Inflammatory macrophage treated with lipopolysaccharide for 4 hours (primary cell): ENCODE data around the gene EIF5AL1.
"Not testable (repeated sequence)": the region's sequence is repeated elsewhere in the genome, so short reads cannot be mapped to it uniquely, and the experiment has no call there.

Source experiments
- DNase-seq: peaks from one replicate; pipeline ENCODE4 v3.0.0-alpha.2; 2020

Gene EIF5AL1

DNA sequence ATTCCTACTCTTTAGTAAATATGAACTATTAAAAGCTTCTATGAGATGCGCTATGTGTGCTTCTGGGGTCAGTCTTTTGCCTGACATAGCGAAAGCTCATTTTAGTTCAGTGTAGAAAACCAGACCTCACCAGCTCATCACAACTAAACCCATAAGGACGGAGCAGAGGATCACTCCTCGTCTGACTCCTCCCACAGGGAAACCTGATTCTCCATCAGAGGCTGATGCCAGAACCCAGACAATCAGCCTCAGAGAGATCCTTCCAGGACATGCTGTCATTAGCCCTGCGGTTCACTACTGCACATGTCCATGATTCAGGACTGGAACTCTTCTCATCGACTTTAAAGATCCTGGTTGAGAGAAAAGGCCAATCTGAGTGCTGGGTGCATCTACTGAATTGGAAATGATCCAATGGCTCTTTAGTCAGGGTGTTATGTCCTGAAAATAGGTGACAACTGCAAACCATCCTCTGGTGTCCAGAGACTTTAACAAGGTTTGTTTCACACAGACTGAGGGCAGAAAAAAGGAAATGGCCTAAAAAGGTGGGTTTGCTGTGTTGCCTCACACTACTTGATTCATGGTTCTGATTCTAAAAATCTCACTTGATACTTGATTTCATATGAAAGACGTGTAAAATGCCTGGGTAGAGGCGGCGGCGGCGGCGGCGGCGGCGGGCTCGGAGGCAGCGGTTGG lies at the start of gene EIF5AL1:
Gene EIF5AL1, plus strand, starts transcription at position 643 of the 693 bp plus-strand sequence. CDS start 117 bp downstream, outside the sequence.
- DNase-seq: not testable (repeated sequence)

DNA sequence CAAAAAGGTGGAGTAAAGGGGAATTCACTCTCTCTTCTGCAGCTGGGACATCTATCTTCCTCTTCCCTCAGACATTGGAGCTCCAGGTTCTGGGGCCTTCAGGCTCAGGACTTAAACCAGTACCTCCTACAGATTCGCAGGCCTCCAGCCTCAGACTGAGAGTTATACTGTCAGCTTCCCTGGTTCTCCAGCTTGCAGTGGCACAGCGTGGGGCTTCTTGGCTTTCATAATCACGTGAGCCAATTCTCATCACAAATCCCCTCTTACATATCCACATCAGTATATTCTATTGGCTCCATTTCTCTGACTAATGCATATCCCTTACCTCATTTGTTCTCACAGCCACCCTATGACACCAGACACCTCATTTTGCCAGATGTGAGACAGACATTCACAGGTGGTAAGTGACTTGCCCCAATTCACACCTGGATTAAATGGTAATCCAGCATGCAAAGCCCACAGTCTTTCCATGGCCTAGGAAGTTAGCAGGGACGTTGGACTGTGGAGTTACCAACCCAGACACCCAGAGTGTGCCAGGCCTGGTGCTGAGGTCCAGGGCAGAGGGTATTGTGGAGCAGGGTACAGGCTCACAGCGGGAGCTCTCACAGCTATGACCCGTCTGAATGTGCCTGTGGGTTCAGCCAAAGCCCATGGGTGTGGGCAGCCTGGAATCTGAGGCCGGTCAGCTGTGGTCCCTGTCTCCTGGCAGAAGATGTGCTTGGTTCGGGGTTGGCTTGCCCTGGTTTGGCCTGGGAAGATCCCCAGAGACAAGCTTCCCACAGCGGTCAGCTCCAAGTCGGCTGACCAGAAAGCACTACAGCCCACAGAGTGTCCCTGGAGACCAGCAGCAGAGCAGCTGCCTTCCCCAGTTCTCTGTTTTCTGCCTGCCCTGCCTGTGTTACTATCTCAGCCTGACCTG lies 48.5 kb upstream of the EIF5AL1 start:
- no peak for DNase-seq

DNA sequence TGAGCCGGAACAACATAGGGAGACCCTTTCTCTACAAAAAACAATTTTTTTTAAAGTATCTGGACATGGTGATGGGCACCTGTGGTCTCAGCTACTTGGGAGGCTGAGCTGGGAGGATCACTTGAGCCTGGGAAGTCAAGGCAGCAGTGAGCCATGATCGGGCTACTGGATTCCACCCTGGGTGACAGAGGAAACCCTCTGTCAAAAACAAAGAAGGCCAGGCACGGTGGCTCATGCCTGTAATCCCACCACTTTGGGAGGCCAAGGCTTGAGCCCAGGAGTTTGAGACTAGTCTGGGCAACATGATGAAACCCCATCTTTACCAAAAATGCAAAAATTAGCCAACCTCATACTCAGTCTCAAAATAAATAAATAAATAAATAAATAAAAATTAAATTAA lies 47.0 kb upstream of the EIF5AL1 start:
- no peak for DNase-seq

DNA sequence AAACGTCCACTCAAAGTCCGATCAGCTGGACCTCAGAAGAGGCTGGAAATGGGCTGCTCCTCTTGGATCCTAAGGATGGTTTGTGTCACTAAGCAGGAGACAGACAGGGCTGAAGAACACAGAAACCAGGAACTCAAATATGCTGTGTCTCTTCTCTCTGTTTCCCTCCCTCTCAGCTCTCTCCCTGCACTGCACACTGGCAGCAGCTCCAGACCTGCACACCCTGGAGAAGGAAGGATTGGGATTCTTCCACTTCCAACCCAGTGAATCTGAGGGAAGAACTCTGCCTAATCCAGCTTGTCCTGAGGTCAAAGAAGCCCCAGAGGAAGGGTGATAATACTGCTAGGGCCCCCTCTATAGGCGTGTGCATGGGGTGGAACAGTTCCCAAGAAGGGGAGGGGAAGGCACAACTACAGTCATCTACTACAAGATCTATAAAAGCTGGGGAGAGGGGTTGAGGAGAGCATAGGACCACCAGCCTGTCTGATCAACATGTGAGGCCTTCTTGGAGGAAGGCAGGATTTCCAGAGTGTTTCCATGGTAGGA lies 44.2 kb upstream of the EIF5AL1 start:
- no peak for DNase-seq

DNA sequence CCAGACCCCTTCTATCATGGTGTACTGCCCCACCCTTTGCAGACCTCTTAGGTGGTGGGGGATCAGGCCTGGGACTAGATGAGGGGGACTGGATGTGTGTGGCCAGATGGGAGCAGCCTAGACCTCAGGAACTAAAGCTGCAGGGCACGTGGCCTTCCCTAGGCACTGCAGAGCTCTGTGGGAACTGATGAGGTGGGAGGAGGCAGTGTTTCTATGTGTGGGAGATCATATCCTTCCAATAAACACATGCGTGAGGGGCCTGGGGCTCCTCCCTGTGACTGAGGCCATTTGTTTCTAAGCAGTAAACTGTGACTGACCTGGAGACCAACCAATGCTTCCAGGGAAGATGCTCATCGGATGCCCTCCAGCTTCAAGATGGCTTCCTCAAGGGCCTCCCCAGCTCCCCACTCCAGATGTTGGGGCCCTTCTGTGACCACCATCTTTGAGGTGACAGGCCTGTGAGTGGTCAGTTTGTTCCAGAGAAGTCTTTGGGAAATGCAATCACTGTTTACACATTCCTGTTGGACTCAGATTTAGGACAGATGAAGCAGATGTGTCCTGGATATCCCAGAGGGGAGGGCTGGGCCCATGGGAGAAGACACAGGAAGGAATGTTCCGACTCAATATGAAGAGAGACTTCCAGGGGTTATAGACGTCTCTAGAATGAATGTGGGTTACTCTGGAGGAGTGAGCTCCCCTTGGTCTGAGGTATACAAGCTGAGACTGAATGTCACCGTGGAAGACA lies 43.3 kb upstream of the EIF5AL1 start:
- no peak for DNase-seq

DNA sequence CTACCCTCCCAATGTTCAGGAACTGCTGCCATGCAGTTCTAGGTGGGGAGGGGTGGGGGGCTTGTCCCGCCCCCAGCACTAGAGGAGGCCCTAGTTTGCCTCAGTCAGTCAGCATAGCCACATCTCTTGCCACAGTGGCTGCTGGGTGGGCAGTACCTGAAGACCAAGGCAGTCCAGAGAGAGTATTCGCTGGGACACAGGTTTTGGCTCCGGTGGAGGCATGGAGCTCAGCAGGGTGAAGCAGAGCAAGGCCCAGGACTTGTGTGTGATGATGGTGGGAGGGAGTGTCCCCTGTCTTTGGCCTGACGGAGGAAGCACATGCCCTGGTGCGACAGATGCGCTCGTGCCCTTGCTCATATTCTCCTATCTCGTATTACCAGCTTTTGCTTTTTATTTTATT lies 42.2 kb upstream of the EIF5AL1 start:
- no peak for DNase-seq

DNA sequence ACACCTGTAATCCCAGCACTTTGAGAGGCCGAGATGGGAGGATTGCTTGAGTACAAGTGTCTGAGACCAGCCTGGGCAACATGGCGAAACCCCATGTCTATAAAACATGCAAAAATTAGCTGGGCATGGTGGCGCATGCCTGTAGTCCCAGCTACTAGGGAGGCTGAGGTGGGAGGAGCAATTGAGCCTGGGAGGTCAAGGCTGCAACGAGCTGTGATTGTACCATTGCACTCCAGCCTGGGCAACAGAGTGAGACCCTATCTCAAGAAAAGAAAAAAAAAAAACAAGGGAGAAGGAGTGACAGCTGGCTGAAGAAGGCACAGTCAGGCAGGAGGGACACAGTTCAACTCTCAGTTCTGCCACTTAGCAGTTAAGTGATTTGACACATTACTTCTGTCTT lies 40.6 kb upstream of the EIF5AL1 start:
- no peak for DNase-seq

DNA sequence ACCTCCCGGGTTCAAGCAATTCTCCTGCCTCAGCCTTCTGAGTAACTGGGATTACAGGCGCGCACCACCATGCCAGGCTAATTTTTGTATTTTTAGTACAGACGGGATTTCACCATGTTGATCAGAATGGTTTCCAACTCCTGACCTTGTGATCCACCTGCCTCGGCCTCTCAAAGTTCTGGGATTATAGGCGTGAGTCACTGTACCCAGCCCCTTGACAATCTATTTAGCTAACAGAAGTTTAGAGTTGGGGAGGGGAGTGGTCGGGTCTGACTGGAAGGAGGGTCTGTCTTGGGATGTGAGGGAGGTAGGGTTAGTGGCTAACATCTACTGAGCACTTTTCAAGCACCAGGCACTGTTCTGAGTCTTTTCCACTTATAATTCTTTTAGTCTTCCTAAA lies 39.9 kb upstream of the EIF5AL1 start:
- DNase-seq: no peak

DNA sequence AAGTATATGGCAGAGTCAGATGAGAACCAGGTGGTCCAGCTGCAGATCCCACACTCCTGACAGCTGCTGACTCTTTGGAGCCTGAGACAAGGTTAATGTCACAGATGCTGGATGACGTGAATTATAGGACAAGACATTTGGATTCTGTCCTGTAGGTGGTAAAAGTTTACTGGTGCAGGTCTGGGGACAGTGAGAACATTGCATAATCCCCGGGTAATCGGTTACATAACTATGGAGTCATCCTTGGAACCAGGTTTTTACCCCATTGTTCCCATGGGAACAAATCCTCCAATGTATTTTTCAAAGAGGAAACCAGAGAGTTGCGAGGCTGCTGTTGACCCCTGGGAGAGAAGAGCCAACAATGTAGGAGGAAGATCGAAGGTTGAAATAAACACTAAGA lies 39.4 kb upstream of the EIF5AL1 start:
- DNase-seq: no peak

DNA sequence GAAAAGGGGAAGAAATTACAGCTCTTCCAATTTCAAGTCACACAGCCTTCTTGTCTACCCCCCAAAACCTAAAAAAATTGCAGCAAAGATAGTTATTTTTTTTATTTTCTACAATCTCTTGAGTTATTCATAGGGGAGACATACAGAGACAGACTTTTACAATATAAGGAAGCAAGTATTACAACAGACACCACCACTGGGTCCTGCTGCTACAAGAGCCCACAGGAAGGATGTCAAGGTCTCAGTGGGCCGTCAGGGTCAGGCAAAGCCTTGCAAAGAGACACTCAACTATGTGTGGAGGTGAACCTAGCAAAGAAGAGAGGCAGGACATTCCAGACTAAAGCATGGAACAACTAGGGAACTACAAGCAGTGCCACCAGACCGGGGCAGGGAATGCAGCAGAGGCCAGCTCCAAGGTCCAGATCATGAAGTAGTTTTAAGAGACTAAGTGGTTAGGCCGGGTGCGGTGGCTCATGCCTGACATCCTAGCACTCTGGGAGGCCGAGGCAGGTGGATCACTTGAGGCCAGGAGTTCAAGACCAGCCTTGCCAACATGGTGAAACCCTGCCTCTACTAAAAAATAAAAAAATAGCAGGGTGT lies 38.7 kb upstream of the EIF5AL1 start:
- DNase-seq: peak; percentile 41

DNA sequence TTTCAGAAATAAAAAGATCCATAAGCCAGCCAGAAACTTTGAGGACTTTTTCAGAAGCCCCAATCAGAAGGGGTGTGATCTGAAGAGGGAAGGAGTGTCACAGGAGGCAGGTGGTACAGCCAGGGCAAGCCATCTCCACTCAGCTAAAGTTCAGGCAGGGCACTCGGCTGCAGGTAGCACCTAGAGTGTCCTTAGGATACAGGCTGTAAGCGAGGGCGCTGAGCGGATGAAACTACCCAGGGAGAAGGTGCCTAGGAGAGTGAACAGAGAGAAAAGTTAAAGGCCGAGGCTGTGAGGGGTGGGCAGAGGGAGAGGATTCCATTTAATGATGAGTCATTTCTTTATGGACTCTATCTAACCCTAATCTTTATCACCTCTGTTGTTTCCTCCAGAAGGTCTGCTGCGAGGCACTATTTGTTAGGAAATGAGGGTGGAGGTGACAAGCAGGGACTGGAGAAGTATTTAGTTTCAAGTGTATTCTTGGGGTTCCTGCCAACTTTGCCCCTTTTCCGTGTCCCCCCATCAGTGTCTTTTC lies 37.1 kb upstream of the EIF5AL1 start:
- DNase-seq: no peak

DNA sequence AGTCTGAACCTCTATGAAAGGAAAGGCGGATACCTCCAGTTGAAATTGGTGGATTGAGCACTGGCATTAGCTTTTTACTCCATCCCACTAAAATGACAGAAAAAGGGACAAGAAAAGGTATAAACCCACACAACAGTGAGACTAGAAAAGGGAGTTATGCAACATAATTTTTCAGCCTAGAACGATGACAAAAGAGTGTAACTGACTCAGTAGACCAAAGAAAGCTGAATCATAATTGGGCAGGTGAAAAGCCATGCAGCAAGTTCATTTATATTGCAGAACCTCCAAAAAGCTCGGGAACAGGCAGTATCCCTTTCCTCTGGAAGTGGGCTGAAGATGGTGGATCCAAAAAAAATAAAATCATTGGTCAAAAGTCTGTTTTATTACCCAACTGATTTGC lies 36.5 kb upstream of the EIF5AL1 start:
- DNase-seq: no peak

DNA sequence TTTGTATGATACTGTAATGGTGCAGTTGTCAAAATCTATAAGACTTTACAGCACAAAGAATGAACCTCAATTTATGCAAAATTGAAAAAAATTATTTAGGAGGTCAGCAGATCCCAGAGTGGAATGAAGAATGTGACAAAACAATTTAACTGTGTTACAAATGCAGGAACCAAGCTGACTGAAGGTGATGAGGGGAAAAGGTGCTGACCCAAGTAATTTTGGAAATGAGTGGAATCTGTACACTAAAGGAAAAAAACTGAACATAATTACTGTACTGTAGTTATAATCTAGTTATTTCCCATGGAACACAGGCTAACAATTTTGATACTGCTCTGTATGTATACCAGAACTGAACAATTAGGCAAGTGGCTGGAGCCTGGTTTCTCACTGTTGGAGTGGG lies 35.7 kb upstream of the EIF5AL1 start:
- DNase-seq: no peak

DNA sequence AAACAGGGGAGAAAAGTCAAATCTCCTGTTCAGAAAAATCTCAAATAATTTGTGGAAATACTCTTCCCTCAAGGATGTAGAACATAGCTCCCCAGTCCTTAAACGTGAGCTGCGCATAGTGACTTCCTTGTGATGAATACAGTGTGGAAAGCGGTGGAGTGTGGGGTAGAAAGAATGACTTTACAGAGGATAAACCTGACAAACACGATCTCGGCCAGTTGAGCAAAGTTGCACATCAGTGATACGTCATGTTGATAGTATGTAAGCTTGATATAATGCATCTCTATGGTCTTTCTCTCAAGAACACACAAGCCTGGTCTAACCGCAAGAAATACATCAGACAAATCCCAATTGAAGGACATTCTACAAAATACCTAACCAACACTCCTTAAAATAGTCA lies 34.9 kb upstream of the EIF5AL1 start:
- DNase-seq: no peak

DNA sequence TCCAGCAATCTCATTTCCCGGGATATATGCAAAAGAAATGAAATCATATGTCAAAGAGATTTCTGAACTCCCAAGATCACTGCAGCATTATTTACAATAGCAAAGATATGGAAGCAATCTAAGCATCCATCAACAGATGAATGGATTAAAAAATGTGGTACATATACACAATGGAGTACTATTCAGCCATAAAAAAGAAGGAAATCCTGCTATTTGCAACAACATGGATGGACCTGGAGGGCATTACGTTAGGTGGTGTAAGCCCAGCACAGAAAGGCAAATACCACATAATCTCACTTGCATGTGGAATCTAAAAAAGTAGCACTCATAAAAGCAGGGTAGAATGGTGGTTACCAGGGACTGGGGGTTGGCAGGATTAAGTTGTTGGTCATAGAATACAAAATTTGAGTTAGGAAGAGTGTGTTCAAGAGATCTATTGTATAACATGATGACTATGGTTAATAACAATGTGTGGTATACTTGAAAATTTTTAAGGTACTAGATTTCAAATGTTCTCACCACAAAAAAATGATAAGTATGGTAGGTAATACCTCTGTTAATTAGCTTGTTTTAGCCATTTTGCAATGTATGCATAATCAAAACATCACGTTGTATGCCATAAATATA lies 32.9 kb upstream of the EIF5AL1 start:
- no peak for DNase-seq

DNA sequence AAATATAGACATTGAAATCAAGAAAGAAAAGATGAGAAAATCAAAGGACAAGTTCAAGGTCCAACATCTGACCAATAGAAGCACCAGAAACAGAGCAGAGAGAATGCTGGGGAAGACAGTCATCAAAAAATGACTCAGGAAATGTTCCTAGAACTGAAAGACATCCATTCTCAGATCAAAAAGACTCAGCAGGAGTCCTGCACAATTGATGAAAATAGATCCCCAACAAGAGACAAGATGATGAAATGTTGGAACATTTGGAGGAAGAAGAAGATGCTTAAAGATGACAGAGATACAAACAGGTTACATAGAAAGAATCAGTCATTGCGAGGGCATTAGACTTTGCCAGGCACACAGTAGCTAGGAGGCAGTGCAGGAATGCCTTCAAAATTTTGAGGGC lies 30.0 kb upstream of the EIF5AL1 start:
- no peak for DNase-seq

DNA sequence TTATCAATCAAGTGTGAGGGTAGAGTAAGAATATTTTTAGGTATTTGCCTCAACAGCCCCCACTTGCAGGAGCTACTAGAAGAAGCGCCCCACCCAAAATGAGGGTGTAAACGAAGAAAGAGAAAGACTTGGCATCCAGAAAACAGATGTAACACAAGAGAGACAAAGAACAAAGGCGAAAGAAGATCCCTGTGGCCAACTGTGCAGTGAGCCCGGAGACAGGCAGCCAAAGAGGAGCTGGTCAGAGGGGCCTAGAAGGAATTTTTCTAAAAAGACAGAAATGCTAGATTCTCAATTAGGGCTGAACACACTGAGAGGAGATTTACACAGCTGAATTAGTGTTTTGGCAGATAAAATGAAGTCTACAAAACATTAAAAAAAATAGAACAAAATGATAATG lies 29.6 kb upstream of the EIF5AL1 start:
- DNase-seq: no peak

DNA sequence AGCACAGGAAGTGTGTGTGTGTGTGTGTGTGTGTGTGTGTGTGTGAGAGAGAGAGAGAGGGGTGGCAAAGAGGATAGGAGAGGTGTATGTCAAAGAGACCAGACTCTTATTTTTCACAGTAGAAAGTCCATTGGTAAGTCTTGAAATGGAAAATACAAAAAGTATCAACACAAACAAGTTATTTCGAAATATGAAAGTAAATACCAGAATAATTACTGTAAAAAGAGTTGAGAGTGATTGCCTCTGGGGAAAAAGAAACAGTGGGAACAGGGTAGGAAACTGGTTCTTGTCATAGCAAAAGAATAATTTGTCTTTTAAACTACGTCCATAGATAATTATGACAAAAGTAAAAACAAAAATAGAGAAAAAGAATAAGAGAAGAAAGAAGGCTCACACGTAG lies 29.0 kb upstream of the EIF5AL1 start:
- no peak for DNase-seq

DNA sequence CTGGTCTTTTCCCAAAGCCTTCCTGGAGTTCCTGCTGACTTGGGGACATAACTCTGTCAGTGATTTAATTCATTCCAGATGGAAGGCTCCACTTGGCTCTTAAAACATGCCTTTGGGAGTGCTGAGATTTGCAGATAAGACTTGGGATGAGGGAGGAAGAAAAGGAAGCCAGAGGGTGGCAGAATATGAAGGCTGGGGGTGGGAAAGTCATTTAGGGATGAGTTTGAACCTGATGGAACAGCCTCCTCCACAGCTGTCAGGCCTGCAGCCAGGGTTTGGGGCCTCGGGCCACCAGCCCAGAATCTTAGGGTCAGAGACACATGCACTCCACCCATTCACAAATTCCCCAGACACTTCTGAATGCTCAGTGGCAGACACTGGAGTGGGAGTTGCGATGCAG lies 28.4 kb upstream of the EIF5AL1 start:
- DNase-seq: no peak

DNA sequence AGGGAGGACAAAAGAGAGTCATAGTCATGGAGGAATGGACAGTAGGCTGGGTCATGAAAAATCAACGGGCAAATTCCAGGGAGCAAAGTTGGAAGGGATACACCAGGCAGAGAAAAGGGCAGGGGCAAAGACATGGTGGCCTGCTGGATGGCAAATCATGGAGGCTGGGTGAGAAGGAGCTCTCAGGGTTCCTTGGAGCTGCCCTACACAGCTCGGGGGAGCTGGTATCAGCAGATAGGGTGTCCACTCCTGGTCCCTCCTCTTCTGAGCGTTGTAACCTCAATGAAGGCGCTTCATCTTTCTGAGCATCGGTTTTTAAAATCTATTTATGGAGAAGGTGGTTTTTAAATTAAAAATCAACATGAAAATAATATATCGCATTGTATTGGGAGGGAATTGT lies 27.9 kb upstream of the EIF5AL1 start:
- no peak for DNase-seq

DNA sequence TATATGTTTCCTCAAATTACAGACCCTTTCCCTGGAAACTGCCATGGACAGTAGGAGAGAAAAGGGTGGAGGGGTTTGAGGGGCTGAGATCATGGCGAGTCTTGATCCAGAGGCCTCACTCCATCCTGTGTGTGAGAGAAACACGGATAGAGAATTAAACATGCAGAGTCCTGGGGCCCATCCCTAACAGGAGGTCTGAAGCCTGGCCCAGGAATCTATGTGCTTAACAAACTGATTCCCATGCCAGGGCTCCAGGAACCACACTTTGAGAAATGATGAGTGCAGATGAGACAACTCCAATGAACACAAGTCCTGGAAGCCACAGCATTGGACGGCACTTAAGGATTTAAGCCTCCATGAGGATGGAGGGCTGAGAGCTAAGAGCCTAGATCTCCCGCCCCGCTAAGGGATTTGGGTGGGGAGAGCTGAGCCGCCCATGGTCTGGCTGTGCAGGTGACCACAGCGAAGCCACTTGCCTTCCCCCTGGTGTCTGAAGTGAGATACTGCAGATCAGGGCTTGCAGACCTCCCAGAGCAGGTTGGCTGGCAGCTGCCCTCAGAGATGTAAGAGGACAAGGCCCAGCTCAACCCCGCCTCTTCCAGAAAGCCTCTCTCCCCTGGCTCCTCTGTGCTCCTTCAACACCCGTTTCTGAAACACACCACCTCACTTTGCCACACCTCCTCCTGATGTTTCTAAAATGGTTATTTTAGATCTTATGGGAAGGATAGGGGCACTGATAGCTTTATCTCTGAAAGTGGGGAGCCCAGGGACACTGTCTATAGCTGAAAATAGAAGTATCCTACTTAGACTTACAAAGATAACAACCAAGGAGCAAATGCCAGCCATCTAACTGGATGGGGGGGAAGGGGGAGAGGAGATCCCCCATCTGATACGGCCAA lies 24.8 kb upstream of the EIF5AL1 start:
- peak; percentile 50 for DNase-seq
